ENCODE results near the gene RHOT2. TPM values are rescaled to one million over a fixed set of nuclear protein-coding genes. Genes with fewer than 3 reads are reported as not detected.

The RHOT2 gene
- total RNA-seq, 1 experiment from 2014 or later = 98.5 TPM

GRCh38 chr16:684961-685696 is 17.2 kb downstream of the RHOT2 start:
- no peaks in the 10 kb centered on the region for H4K20me1 ChIP-seq (ENCODE audit: insufficient read depth)
- no peaks in the 10 kb centered on the region for H3K27me3 ChIP-seq (ENCODE audit: insufficient read depth, low read length)
- peak overlapping the region; percentile 98 for H3K27ac ChIP-seq (ENCODE audit: low read depth, low read length)
- peaks cover 0 to 33% of the 10 kb centered on the region in 2 experiments; a peak in 2 of 4 replicates for H3K36me3 ChIP-seq (ENCODE audit: control insufficient read depth in 1 of 2, insufficient read depth in 2 of 2, low read length in 2 of 2)
- CTCF ChIA-PET = interaction anchor here (1.2 to 1.4 kb wide), 2 partner anchors 10 to 33 kb away, joined by 3 to 6 read pairs; no protein-coding TSS in a partner anchor
- ATAC-seq (no peak), DNase-seq (ENCODE audit: low read depth, low spot score) (no peak)
- peak overlapping the region; percentile 97 for H3K4me2 ChIP-seq (ENCODE audit: low read length)
- no TSS peak for BruUV-seq (replicated peaks)
- peak overlapping the region; percentile 71 to 90; a peak in 3 of 4 replicates for H3K4me3 ChIP-seq (replicated peaks in 1 of 2; ENCODE audit: low read depth in 1 of 2, low read length in 2 of 2)
- H3K9me2 ChIP-seq (ENCODE audit: insufficient read depth) = no peaks in the 10 kb centered on the region
- POLR2A ChIA-PET = no interaction called here
- H3K9ac ChIP-seq (ENCODE audit: low read length) = peak overlapping the region; percentile 92
- H3K9me3 ChIP-seq (ENCODE audit: control insufficient read depth in 1 of 2, insufficient read depth in 1 of 2, low read depth in 1 of 2, low read length in 2 of 2) = no peaks in the 10 kb centered on the region
- intact Hi-C loops (cut with micrococcal nuclease) = no loop called here
- peaks cover 21 to 60% of the 10 kb centered on the region in 2 experiments for H3K4me1 ChIP-seq (ENCODE audit: control insufficient read depth in 1 of 2, insufficient read depth in 2 of 2, low read length in 2 of 2)
- RAD21 ChIA-PET (ENCODE audit: low non-redundant PET in 1 of 2, low total read pairs in 2 of 2, uncharacterized antibody in 2 of 2, unreplicated experiment in 2 of 2) = no interaction called here
- H2AFZ ChIP-seq (ENCODE audit: low read depth, low read length, poor library complexity, severe bottlenecking) = no peak overlapping the region
- TF ChIP-seq POLR2A (IDR thresholded peaks at IDR 0.05; ENCODE audit: borderline replicate concordance, extremely low read depth, insufficient read depth, insufficient read length) = peak; percentile 38
- TF ChIP-seq CBX3 (IDR thresholded peaks at IDR 0.05; ENCODE audit: low read depth) = no peak
- peaks cover 54% of the 10 kb centered on the region for H3K79me2 ChIP-seq (ENCODE audit: insufficient read depth, low read length)

- POLR2A ChIA-PET = no interaction called here
- ATAC-seq = peak; percentile 16; the same call in 1 of the 2 replicates
- peaks cover 49% of the 10 kb centered on the region for H3K79me2 ChIP-seq (ENCODE audit: insufficient read depth, low read length)
These were observed 18.0 kb downstream of the RHOT2 start for GRCh38 chr16:685967-686366.

More at GRCh38 chr16:685967-686366, 18.0 kb downstream of the RHOT2 start:
- intact Hi-C loops (cut with micrococcal nuclease) = no loop called here
- ChIA-PET CTCF (interaction anchor here (1.4 kb wide), 1 partner anchor 10 kb away, joined by 6 read pairs; no protein-coding TSS in a partner anchor), RAD21 (ENCODE audit: low non-redundant PET in 1 of 2, low total read pairs in 2 of 2, uncharacterized antibody in 2 of 2, unreplicated experiment in 2 of 2) (no interaction called here)
- no peak for DNase-seq (ENCODE audit: low read depth, low spot score)
- Histone ChIP-seq H3K9ac (ENCODE audit: low read length) (no peak overlapping the region), H4K20me1 (ENCODE audit: insufficient read depth) (no peaks in the 10 kb centered on the region), H3K4me1 (ENCODE audit: control insufficient read depth in 1 of 2, insufficient read depth in 2 of 2, low read length in 2 of 2) (peaks cover 21 to 63% of the 10 kb centered on the region in 2 experiments), H3K27me3 (ENCODE audit: insufficient read depth, low read length) (no peaks in the 10 kb centered on the region), H3K36me3 (ENCODE audit: control insufficient read depth in 1 of 2, insufficient read depth in 2 of 2, low read length in 2 of 2) (peaks cover 0 to 33% of the 10 kb centered on the region in 2 experiments; a peak in 2 of 4 replicates), H3K9me3 (ENCODE audit: control insufficient read depth in 1 of 2, insufficient read depth in 1 of 2, low read depth in 1 of 2, low read length in 2 of 2) (no peaks in the 10 kb centered on the region), H2AFZ (ENCODE audit: low read depth, low read length, poor library complexity, severe bottlenecking) (no peak overlapping the region), H3K4me3 (replicated peaks in 1 of 2; ENCODE audit: low read depth in 1 of 2, low read length in 2 of 2) (no peak overlapping the region), H3K4me2 (ENCODE audit: low read length) (peak overlapping the region; percentile 97), H3K27ac (ENCODE audit: low read depth, low read length) (peak overlapping the region; percentile 0; the same call in 1 of the 2 replicates), H3K9me2 (ENCODE audit: insufficient read depth) (no peaks in the 10 kb centered on the region)
- BruUV-seq (replicated peaks) = no TSS peak
- TF ChIP-seq ELF1 (IDR thresholded peaks at IDR 0.05; ENCODE audit: borderline replicate concordance, low read depth) (no peak), POLR2AphosphoS5 (IDR thresholded peaks at IDR 0.05; ENCODE audit: low read depth, low read length) (peak; percentile 32; the same call in 1 of the 2 replicates), RAD21 (IDR thresholded peaks at IDR 0.05; ENCODE audit: low read depth) (no peak), CTCF (IDR thresholded peaks at IDR 0.05 in 2 of 3, conservative IDR thresholded peaks at IDR 0.05 in 1 of 3; ENCODE audit: borderline replicate concordance in 1 of 3, insufficient read depth in 1 of 3, low read depth in 2 of 3, low read length in 2 of 3) (peak in 2 of 3 experiments; percentile 69 to 88; a peak in 4 of 6 replicates)

Measured in HCT116 (cell line).